NCI-H1105 treated with DMSO at 0.1 percent for 48 hours (cell line): ENCODE data around the gene ZFP69B.
"Not testable (repeated sequence)": the region's sequence is repeated elsewhere in the genome, so short reads cannot be mapped to it uniquely, and the experiment has no call there.

Experiments used
- DNase-seq: peaks from one replicate; lab custom pipeline; 2025; lab: John Stamatoyannopoulos, UW

Gene ZFP69B

GRCh38 chr1:40435876-40436275 is 14.4 kb upstream of the ZFP69B start:
- DNase-seq = no peak

DNA sequence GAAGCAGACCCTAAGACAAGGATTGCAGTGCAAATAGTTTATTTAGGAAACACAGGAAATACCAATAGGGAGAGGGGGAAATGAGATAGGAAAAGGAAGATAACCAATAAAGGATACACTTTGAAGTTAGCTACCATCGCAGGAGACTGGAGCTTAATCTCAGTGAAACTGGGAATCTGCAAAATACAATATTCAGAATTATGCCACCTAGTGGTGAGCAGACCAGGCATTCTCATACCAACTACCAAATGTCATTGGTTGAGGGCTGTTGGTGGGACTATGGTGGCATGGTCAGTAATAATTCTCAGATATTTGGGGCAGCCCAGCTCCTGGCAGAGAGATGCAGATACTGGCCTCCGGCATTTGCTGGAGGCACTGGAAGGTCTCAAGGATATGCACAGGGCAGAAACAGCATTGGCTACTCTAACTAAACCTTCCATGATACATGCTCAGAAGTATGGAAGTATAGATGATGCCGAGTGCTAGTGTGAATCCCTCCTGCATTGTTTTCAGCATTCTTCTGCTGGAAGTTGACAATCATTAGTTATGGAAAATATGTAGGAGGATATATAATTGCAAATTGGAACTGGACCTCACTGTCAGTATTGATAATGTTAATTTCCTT is 11.8 kb upstream of the ZFP69B start:
- peak; percentile 42 for DNase-seq

DNA sequence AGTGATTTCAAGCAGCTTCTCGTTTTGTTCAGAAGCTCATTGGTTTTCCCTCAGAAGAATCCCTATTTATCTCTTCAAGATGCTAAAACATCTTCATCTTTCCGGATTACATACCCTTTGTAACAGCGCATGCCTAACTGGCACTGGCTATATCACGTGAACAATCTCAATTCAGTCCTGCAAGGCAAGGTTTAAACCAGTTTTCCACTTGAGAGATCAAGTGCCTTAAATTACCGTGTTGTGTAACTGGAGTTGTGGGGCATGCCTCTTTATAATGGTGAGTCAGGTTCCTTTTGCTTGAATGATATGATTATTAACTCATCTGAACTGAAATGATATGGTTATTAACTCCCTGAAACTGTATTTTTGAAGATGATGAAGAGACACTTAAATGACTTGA is 11.0 kb upstream of the ZFP69B start:
- no peak for DNase-seq

DNA sequence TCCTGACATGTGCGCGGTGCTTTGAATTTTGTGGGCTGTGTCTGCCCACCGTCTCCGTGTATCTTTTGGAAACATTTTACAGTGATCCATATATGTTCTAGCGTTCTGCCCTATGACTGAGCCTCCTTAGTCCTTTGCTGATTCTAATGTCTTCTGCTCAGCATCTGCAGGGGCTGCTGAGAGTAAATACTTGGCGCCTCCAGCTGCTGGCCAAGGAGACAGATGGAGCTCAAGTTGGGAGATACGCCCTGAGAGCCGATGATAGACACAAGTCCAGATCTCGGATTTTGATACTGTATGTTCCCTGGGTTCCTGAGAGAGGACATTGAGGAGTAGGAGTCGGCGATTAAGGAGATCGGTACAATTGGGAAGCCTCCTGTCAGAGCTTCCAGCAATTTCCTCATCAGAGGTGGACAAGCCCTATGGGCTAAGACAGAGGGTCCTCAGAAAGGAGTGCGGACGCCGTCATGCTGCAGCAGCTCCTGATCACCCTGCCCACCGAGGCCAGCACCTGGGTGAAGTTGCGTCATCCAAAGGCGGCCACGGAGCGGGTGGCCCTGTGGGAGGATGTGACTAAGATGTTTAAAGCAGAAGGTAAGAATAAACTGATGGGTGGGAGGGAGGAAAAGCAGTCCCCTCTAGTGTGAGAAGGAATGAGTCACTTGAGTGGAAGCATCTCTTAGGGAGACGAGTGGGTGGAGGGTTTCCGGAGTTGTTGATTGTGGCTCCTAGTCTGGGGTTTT is 390 bp downstream of the ZFP69B start:
- no peak for DNase-seq

DNA sequence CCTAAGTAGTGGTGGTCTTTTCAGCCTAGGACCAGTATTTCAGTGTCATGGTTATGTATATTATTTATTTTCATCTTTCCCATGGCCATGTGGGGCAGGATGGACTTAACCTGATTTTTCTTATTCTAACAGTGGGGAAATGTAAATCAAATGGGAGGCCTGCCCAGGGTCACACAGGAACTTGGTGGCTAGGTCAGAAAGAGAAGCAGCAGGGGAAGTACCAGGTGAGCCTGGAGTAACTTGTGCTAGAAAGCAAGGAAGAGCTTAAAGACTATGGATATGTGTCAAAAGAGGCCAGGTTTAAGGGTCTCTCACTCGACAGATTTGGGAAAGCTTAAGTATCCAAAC is 936 bp downstream of the ZFP69B start:
- DNase-seq = no peak

DNA sequence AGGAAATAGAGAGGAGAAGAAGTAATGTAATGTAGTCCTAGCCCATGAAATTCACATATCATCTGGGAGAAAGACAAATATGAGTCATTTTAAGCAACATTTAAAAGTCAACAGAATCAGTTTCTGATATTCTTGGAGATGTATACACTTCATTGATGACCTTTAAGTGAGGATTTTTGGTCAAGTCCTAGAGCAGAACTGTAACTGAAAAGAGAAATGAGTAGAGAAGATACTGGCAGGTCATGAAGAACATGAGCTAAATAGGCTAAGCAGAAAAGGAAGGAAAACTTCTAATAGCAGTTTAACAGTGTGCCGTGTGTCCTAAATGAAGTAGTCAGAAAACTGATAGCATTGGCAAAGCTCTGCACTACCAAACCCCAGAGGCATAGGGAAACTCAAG is 4.6 kb downstream of the ZFP69B start:
- no peak for DNase-seq

GRCh38 chr1:40462956-40463590 is 12.8 kb downstream of the ZFP69B start:
- DNase-seq = no peak

DNA sequence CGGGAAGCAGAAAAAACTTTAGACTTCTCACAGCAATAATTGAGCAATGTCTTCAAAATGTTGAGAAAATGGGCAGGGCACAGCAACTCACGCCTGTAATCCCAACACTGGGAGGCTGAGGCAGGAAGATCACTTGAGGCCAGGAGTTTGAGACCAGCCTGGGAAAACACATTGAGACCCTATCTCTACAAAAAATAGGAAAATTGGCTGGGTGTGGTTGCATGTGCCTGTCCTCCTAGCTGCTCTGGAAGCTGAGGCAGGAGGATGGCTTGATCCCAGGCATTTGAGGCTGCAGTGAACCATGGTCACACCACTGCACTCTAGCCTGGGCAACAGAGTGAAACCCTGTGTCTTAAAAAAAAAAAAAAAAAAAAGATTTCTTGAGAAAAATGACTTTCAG is 19.1 kb downstream of the ZFP69B start:
- no peak for DNase-seq

DNA sequence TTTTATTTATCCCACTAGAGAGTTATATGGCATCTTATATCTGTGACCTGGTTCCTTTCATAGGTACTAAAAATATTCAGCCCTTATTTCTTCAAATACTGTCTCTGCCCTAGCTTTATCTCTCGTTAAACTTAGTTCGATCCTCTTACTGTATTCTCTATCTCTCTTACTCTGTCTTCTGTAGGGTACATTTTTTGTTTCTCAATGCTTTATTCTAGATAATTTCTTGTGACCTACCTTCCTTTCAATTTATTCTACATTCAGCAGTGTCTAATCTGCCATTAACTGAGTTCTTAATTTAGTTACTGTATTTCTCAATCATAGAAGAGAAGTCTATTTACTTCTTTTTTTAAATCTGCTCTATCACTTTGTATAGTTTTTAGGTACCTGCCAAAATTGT is 25.0 kb downstream of the ZFP69B start:
- no peak for DNase-seq

- peak; percentile 74 for DNase-seq
These were observed 26.8 kb downstream of the ZFP69B start, which contains the start of gene ZFP69 for GRCh38 chr1:40476924-40477677. Gene ZFP69, plus strand, starts transcription at chr1:40477290. Its CDS starts 2,072 bp downstream, at chr1:40479362.

GRCh38 chr1:40477678-40478053 is 27.4 kb downstream of the ZFP69B start:
- peak; percentile 21 for DNase-seq

DNA sequence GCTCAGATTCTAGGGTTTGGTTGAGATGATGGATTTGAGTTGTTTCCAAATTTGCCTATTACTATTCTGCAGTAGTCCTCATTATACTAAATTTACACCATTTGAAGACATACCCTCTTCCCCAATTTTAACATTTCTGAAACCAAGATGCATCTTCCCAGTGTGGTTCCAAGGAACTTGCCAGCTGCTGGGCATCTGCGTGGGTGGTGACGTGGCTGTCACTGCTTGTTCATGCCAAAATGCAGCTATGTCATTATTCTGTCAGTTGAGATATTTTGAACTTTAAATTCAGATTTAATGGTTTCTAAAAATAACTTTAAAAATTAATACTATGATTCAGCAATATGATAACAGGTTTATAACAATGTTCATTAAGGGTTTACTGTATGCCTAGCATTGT is 28.0 kb downstream of the ZFP69B start:
- DNase-seq = no peak

DNA sequence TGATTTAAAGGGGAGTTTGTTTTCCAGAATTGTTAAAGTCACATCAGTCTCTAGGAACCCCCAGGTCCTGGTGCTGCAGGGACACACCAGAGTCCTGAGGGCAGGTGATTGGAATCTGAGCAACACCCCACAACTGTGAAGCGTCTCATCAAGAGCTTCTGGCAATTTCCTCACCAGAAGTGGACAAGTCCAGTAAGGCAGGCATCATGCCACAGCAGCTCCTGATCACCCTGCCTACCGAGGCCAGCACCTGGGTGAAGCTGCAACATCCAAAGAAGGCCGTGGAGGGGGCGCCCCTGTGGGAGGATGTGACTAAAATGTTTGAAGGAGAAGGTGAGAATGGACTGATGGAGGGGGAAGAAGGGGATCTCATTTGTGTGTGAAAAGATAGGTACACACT is 28.9 kb downstream of the ZFP69B start:
- DNase-seq = no peak

DNA sequence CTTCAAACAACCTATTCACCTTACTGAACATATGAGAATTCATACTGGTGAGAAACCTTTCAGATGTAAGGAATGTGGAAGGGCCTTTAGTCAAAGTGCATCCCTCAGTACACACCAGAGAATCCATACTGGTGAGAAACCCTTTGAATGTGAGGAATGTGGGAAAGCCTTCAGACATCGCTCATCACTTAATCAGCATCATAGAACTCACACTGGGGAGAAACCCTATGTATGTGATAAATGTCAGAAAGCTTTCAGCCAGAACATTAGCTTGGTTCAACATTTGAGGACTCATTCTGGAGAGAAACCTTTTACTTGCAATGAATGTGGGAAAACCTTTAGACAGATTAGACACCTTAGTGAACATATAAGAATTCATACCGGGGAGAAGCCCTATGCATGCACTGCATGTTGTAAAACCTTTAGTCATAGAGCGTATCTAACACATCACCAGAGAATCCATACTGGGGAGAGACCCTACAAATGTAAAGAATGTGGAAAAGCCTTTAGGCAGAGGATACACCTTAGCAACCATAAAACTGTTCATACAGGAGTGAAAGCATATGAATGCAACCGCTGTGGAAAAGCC is 45.1 kb downstream of the ZFP69B start:
- no peak for DNase-seq

- DNase-seq = not testable (repeated sequence)
These were observed 52.4 kb downstream of the ZFP69B start for GRCh38 chr1:40502651-40503050.

- DNase-seq = no peak
These were observed 57.7 kb downstream of the ZFP69B start for GRCh38 chr1:40507973-40508372.

DNA sequence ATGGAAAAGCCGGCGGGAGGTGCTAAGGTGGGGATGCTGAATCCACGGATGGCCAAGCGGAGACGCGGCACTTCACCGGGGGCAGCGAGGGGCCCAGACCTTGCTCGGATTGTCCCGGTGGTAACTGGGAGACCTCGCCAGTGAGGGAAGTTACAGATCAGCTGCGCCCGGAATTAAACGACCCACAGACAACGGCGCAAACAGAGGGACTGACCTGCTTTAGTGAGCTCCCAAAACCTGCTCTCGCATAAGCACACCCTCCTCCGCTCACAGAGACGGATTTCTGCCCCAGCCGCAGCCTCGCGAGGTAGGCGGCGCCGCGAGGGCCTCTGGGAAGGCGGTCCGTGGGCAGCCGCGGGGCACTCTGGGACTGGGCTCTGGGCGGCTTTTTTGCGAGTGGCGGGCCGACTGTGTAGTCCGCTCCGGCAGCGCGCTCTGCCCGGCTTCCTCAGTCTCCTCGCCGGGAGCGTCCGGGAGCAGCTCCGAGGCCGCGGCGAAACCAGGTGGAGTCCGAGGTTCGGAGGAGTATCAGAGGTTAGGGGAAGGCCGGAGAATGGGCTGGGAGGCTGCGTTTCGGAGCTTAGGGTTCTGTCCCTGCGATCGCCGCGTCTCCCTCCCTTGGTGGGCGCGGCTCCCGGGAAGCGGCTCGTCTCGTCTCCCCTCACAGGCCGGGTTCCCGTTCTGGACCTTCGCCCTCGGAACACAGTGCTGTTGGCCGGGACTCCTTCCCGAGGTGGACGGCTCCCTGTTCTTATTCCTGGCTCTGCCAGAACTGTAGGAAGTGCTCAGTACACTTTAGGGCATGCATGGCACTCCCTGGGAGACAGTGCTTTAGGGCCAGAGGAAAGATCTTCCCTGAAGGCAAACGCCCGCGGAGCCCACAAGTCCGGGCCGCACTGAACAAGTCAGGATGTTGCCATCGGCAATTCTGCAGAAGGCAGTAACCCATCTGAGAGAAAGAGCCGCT is 58.4 kb downstream of the ZFP69B start, which contains the start of gene EXO5:
EXO5 (plus strand) TSS at position 393 of the 967 bp plus-strand sequence. CDS start 5,778 bp downstream, outside the sequence.
- DNase-seq = peak; percentile 74
